GM19452 (cell line): ENCODE measurements around the gene SEMA5A.

ENCODE experiments used
- ATAC-seq: cut with Tn5 transposase; IDR thresholded peaks from one replicate; pipeline ENCODE4 v1.9.1; 2021; ENCODE audit not compliant: unreplicated experiment

The SEMA5A gene

GRCh38 chr5:9545992-9546851, at the start of gene SEMA5A:
Gene SEMA5A (minus strand): TSS chr5:9546075. CDS start chr5:9379946, 166,129 bp downstream.
- ATAC-seq, result no peak

DNA sequence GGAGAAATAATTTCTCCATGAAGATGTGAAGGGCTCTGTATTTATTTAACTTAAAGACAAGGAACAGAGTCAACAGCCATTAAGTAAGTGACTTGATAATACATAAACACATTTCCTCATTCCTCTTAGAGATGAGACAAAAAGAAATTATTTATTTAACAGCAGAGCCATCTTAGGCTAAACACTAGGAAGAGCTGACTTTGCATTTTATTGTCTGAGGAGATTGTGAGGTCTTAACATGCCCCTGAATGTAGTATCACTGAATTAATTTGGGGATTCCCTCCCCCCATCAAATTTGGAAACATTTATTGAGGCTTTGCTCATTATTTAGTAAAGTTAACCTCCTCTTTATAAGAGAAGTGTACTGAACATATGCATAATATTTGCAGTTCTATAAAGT, 49.0 kb upstream of the SEMA5A start:
- no peak for ATAC-seq

- ATAC-seq, result no peak
Measured at GRCh38 chr5:9589049-9589835, 43.4 kb upstream of the SEMA5A start.

DNA sequence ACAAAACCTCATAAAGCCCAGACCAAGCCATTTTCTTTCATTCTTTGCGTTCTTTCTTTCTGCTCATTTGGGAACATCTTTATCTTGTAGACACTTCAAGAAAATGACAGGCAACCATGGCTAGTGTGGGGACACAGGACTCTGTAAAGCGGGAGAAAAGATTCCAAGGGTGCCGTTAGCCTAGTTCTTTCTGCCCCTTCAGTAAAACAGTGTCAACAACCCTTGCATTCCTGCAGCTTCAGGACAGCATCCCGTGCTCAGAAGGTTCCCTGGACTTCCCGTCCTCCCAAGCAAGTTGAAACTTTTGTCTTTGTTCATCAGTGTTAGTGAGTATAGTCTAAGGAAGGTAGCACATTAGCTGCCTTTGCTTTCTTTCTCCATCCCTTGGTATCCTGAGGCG, 42.4 kb upstream of the SEMA5A start:
- no peak for ATAC-seq

DNA sequence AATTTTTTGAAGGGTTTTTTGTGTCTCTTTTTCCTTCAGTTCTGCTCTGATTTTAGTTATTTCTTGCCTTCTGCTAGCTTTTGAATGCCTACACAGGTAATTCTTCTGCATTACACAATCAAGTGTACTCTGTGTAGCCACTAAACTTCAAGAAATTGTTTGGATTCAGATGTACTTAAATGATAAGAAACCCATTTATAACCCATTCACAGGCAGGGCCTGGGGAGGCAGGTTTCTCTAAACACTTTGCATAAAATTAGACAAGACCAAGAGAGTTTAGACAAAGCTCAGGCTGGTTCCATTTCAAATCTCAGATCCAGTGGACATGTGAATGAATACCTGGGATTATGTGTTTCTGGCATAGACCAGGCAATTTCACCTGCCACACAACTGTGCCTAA, 41.3 kb upstream of the SEMA5A start:
- ATAC-seq, result no peak

- ATAC-seq, result no peak
Measured at GRCh38 chr5:9582406-9582805, 36.5 kb upstream of the SEMA5A start.

DNA sequence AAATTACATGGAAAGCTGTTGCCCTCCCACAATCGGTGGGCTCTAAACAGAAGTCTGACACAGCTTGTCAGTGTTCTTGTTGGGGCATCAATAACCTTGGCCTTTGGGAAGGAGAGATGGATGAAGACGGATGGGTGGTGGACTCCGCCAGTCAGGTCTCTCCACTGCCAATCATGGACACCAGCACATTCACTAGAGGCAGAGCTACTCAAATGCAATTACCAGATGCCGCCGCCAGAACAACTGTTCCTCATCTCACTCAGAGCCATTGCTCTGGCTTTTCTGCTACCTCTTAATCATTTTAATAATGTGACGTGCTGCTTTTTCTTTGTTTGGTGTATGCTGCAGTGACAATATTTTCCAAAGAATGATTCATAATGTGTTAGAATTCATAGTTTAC, 27.9 kb upstream of the SEMA5A start:
- no peak for ATAC-seq

DNA sequence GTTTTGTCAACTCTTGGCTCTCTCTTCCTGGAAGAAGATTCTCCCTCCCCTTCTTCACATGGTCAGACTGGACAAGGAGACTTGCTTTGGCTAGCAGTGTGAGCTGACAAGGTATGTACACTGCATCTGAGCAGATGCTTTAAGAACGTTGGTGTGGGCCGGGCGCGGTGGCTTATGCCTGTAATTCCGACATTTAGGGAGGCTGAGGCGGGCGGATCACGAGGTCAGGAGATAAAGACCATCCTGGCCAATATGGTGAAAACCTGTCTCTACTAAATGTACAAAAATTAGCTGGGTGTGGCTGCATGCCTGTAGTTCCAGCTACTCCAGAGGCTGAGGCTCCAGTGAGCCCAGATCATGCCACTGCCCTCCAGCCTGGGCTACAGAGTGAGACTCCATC, 26.4 kb upstream of the SEMA5A start:
- ATAC-seq, result no peak

- ATAC-seq, result no peak
Measured at GRCh38 chr5:9570876-9571275, 25.0 kb upstream of the SEMA5A start.

DNA sequence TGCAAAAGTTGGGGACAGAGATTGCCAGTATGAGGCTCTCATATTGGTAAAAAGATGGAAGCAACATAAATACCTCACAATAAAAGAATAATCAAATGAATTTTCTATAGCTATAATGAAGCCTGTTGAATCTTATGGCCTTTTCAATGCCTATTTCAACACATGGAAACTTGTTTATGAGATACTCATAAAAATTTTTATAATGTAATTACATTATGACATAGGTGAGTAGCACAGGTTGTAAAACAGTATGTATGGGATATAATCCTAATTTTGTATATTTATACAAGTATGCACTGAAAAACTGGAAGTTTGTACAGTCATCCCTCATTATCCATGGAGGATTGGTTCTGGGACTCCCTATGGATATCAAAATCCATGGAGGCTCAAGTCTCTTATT, 21.2 kb upstream of the SEMA5A start:
- ATAC-seq, result no peak

GRCh38 chr5:9564752-9565151, 18.9 kb upstream of the SEMA5A start:
- ATAC-seq, result no peak

GRCh38 chr5:9562141-9562540, 16.3 kb upstream of the SEMA5A start:
- ATAC-seq, result no peak

GRCh38 chr5:9559965-9560364, 14.1 kb upstream of the SEMA5A start:
- ATAC-seq, result no peak

GRCh38 chr5:9558319-9558965, 12.6 kb upstream of the SEMA5A start:
- no peak for ATAC-seq

DNA sequence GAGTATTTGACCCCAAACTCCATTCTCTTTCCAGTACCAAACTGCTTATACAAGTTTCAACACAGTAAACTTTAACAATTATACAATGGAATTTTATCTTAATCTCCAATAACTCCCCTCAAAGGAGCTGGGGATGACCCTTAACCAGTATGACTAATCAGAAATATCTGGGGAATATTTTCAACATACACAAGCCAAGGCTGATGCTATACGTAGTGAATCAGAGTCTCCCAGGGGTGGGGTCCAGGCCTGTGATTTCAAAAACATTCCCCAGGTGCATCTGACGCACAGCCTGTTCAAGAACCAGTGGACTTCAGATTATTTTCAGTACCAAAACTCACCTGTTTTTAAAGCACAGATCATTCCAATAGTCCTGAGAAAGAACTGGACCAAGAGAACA, 11.8 kb upstream of the SEMA5A start:
- ATAC-seq, result no peak

DNA sequence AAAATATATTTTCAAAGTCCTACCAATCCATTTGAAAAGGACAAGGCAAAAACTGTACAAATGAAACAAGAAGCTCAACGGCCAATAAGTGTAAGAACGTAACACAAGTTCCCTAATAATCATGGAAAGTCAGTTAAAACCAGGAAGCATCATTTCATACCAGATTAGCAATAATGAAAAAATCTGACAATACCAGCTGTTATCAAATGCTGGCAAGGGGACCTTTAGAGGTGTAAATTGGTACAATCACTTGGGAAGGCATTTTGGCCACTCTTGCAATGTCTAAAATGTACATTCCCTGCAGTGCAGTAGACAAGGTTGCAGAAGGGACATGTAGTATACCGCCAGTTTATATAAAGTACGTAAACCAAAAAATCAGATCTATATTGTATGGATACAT, 10.1 kb upstream of the SEMA5A start:
- ATAC-seq, result no peak

- no peak for ATAC-seq
Measured at GRCh38 chr5:9554122-9554521, 8.2 kb upstream of the SEMA5A start.

DNA sequence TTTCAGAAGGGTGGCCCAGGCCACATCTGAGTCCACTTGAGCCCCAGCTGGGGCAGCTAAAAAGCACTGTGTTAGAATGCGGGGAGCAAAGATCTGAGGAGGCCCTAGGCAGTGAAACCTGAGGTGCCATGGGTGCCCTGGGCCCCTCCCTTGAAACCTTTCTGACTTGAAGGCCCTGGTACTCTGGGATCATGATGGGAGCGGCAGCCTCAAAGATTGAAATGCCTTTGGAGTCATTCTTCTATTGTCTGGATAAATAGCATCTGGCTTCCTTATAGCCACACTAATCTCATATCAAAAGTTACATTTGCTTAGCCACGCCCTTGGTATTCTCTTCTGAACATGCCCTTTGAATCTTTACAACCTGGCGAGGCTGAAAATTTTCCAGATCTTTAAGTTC, 7.7 kb upstream of the SEMA5A start:
- no peak for ATAC-seq

GRCh38 chr5:9551567-9552537, 6.0 kb upstream of the SEMA5A start:
- ATAC-seq, result no peak

DNA sequence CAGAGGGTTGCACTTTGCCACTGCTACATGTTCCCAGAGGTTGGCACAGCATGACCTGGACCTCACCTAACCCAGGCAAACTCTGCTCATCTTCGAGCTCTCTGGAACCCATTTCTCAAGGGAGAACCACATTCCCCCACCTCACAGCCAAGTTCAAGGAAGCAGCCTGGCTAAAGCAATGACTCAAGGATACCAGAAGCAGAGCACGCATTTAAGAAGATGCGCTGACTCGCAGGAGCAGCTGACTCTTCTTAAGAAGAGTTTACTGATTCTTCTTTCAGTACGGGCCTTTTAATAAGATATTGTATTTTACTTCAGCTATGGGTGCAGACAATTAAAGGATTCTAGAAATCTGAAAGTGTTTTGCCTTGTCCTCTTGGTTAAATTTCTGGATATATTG, 4.1 kb upstream of the SEMA5A start:
- ATAC-seq, result no peak
